Breast epithelium (tissue), 3 donors: ENCODE results near the gene CKB.

Source experiments
- CTCF ChIP-seq, 3 donors: fragments of 450-650 bp; IDR thresholded peaks; one replicate each; pipeline ENCODE4 v1.5.1; 2016 to 2017; ENCODE audit warnings: antibody characterized with exemption in 3 of 3, mild to moderate bottlenecking in 3 of 3, moderate library complexity in 3 of 3
- POLR2A ChIP-seq: fragments of 450-650 bp; IDR thresholded peaks from one replicate; pipeline ENCODE4 v1.6.1; 2016; ENCODE audit warnings: antibody characterized with exemption, mild to moderate bottlenecking, moderate library complexity
- POLR2AphosphoS5 ChIP-seq, 3 donors: sonication (generic); formaldehyde crosslinking; IDR thresholded peaks; one replicate each; pipeline ENCODE4 v1.6.1; 2017; ENCODE audit warnings: antibody characterized with exemption in 3 of 3

GRCh38 chr14:103501041-103501870, 21.4 kb downstream of the CKB start:
- TF ChIP-seq POLR2A (no peak), POLR2AphosphoS5 (IDR thresholded peaks at IDR 0.05) (no peak), CTCF (IDR thresholded peaks at IDR 0.05) (no peak)
